ENCODE data around the gene FES.

GRCh38 chr15:90864507-90864906, 19.8 kb upstream of the FES start:
- no peak for TF ChIP-seq POLR2A (IDR thresholded peaks at IDR 0.05; ENCODE audit: low read depth, low read length)
- TF ChIP-seq POLR2AphosphoS5 (IDR thresholded peaks at IDR 0.05; ENCODE audit: low read depth, low read length), result no peak
